H1 (cell line): ENCODE measurements around the gene IRS1. TPM values are rescaled to one million over a fixed set of nuclear protein-coding genes. Genes with fewer than 3 reads are reported as not detected.

Experiments used
- CTCF ChIA-PET: fragments of 300-600 bp; sonication (Branson Sonifier 250); formaldehyde crosslinking; loops from one replicate; lab custom pipeline; 2021; ENCODE audit not compliant: partially characterized antibody; lab: Charles Lee
- POLR2A ChIA-PET: fragments of 300-600 bp; sonication (Branson Sonifier 250); formaldehyde crosslinking; loops from one replicate; lab custom pipeline; 2021; ENCODE audit warnings: inconsistent platforms; ENCODE audit not compliant: partially characterized antibody; lab: Charles Lee
- DNase-seq, 2 experiments: peaks; one replicate each; pipeline versions ENCODE4 v3.0.0 to v3.0.0-alpha.2; 2010 to 2022; ENCODE audit warnings: low spot score in 2 of 2, low read depth in 1 of 2, mixed read lengths in 1 of 2
- FAIRE-seq: peaks from 2 replicates; lab custom pipeline; 2011; peaks lifted over from hg19 to GRCh38; lab: Jason Lieb, UNC
- H2AFZ ChIP-seq: 2 replicates; pipeline ENCODE4 v1.8.1; 2012; ENCODE audit warnings: low read length, inconsistent platforms
- H2AK5ac ChIP-seq: 2 replicates; pipeline ENCODE4 v1.6.1; 2013; ENCODE audit warnings: low read depth, low read length
- H2BK120ac ChIP-seq: replicated peaks from 2 replicates; pipeline ENCODE3; 2013; ENCODE audit warnings: low read depth, low read length, inconsistent platforms
- H2BK12ac ChIP-seq: 2 replicates; pipeline ENCODE4 v1.6.1; 2013; ENCODE audit warnings: low read depth, low read length
- H2BK15ac ChIP-seq: 2 replicates; pipeline ENCODE4 v1.6.1; 2013; ENCODE audit warnings: low read length
- H2BK20ac ChIP-seq: 2 replicates; pipeline ENCODE4 v1.6.1; 2013; ENCODE audit warnings: low read length
- H2BK5ac ChIP-seq: 2 replicates; pipeline ENCODE4 v1.6.1; 2013; ENCODE audit warnings: low read depth, low read length
- H3K14ac ChIP-seq: 2 replicates; pipeline ENCODE4 v1.6.1; 2013; ENCODE audit warnings: inconsistent platforms; ENCODE audit not compliant: insufficient read length
- H3K18ac ChIP-seq: 2 replicates; pipeline ENCODE4 v1.6.1; 2013; ENCODE audit warnings: low read length; ENCODE audit errors: extremely low read depth
- H3K23ac ChIP-seq: 2 replicates; pipeline ENCODE4 v1.6.1; 2013; ENCODE audit warnings: inconsistent platforms; ENCODE audit not compliant: insufficient read length
- H3K23me2 ChIP-seq: 2 replicates; pipeline ENCODE4 v1.6.1; 2013; ENCODE audit warnings: low read depth, low read length
- H3K27ac ChIP-seq: 2 replicates; pipeline ENCODE4 v1.6.1; 2011; ENCODE audit warnings: low read depth, low read length, inconsistent platforms
- H3K27me3 ChIP-seq, 4 experiments: replicated peaks in 1 of 4; 1 replicate in 1 of 4; 2 replicates in 3 of 4; pipeline versions ENCODE4 v1.6.1 to v1.8.1; 2011 to 2013; ENCODE audit warnings: low read length in 3 of 4, mild to moderate bottlenecking in 3 of 4, inconsistent platforms in 2 of 4, mixed read lengths in 2 of 4, moderate library complexity in 1 of 4; ENCODE audit not compliant: control insufficient read depth in 3 of 4, insufficient read depth in 3 of 4; ENCODE audit errors: extremely low read depth in 1 of 4
- H3K36me3 ChIP-seq, 4 experiments: 2 replicates each; pipeline versions ENCODE4 v1.6.1 to v1.8.1; 2011 to 2013; ENCODE audit warnings: mild to moderate bottlenecking in 4 of 4, low read length in 3 of 4, moderate library complexity in 2 of 4, control low read depth in 1 of 4, inconsistent platforms in 1 of 4; ENCODE audit not compliant: insufficient read depth in 4 of 4, control insufficient read depth in 2 of 4
- H3K4ac ChIP-seq: replicated peaks from 2 replicates; pipeline ENCODE3; 2013; ENCODE audit warnings: low read length, low read depth, mixed read lengths, inconsistent platforms; ENCODE audit not compliant: insufficient read length
- H3K4me1 ChIP-seq, 4 experiments: replicated peaks in 1 of 4; 1 replicate in 1 of 4; 2 replicates in 3 of 4; pipeline versions ENCODE4 v1.6.1 to v1.8.1; 2011 to 2013; ENCODE audit warnings: low read length in 3 of 4, inconsistent platforms in 2 of 4, mixed read lengths in 1 of 4; ENCODE audit not compliant: insufficient read depth in 4 of 4, control insufficient read depth in 3 of 4
- H3K4me2 ChIP-seq, 2 experiments: 2 replicates each; pipeline versions ENCODE4 v1.6.1 to v1.8.1; 2011 to 2013; ENCODE audit warnings: low read depth in 2 of 2, low read length in 2 of 2, control low read depth in 1 of 2, inconsistent platforms in 1 of 2, mild to moderate bottlenecking in 1 of 2; ENCODE audit not compliant: insufficient read depth in 1 of 2
- H3K4me3 ChIP-seq, 4 experiments: fragments of 200-600, 300-600 bp in 1 of 4; sonication (generic), shearing (Covaris generic), sonication (Bioruptor Twin) in 1 of 4; 2 replicates each; pipeline versions ENCODE4 v1.5.1 to v1.8.1; 2011 to 2016; ENCODE audit warnings: low read length in 4 of 4, low read depth in 3 of 4, control low read depth in 2 of 4, inconsistent platforms in 2 of 4, mild to moderate bottlenecking in 2 of 4, mixed read lengths in 1 of 4, moderate library complexity in 1 of 4; ENCODE audit not compliant: insufficient read depth in 2 of 4; ENCODE audit errors: extremely low read depth in 1 of 4
- H3K56ac ChIP-seq: replicated peaks from 2 replicates; pipeline ENCODE3; 2013; ENCODE audit warnings: low read depth, mild to moderate bottlenecking, mixed read lengths, low read length, inconsistent platforms; ENCODE audit not compliant: insufficient read length
- H3K79me1 ChIP-seq: 2 replicates; pipeline ENCODE4 v1.6.1; 2013; ENCODE audit warnings: low read depth, low read length, control low read depth
- H3K79me2 ChIP-seq, 2 experiments: 2 replicates each; pipeline versions ENCODE4 v1.6.1 to v1.8.1; 2012 to 2013; ENCODE audit warnings: low read length in 2 of 2, mild to moderate bottlenecking in 2 of 2, inconsistent platforms in 1 of 2; ENCODE audit not compliant: insufficient read depth in 2 of 2, control insufficient read depth in 1 of 2
- H3K9ac ChIP-seq, 4 experiments: replicated peaks in 1 of 4; 1 replicate in 1 of 4; 2 replicates in 3 of 4; pipeline versions ENCODE4 v1.6.1 to v1.8.1; 2011 to 2013; ENCODE audit warnings: low read depth in 3 of 4, low read length in 3 of 4, control low read depth in 2 of 4, mild to moderate bottlenecking in 2 of 4, moderate library complexity in 2 of 4, inconsistent platforms in 1 of 4; ENCODE audit errors: extremely low read depth in 1 of 4
- H3K9me3 ChIP-seq, 2 experiments: 2 replicates each; pipeline versions ENCODE4 v1.6.1 to v1.8.1; 2012 to 2013; ENCODE audit warnings: mild to moderate bottlenecking in 2 of 2, moderate library complexity in 2 of 2, control low read depth in 1 of 2, inconsistent platforms in 1 of 2, low read depth in 1 of 2, low read length in 1 of 2, mixed read lengths in 1 of 2; ENCODE audit not compliant: insufficient read depth in 2 of 2
- H4K20me1 ChIP-seq, 2 experiments: replicated peaks in 1 of 2; 2 replicates each; pipeline versions ENCODE3 to v1.8.1; 2011 to 2013; ENCODE audit warnings: inconsistent platforms in 2 of 2, low read length in 2 of 2, mild to moderate bottlenecking in 1 of 2; ENCODE audit not compliant: insufficient read depth in 2 of 2, control insufficient read depth in 1 of 2
- H4K5ac ChIP-seq: 2 replicates; pipeline ENCODE4 v1.6.1; 2013; ENCODE audit warnings: low read length, low read depth, mixed read lengths, inconsistent platforms; ENCODE audit not compliant: insufficient read length
- H4K8ac ChIP-seq: 2 replicates; pipeline ENCODE4 v1.8.0; 2013; ENCODE audit warnings: mild to moderate bottlenecking, moderate library complexity, low read length, inconsistent platforms; ENCODE audit not compliant: insufficient read depth; ENCODE audit errors: extremely low read depth
- H4K91ac ChIP-seq: replicated peaks from 2 replicates; pipeline ENCODE3; 2013; ENCODE audit warnings: low read length, mixed read lengths, inconsistent platforms; ENCODE audit not compliant: insufficient read length
- BACH1 ChIP-seq: IDR thresholded peaks from 2 replicates; pipeline ENCODE4 v1.6.1; 2012; ENCODE audit warnings: low read length, improper control_type of control experiment
- CBX5 ChIP-seq: fragments of 300-800, 300-1000 bp; sonication (generic); IDR thresholded peaks from 2 replicates; pipeline ENCODE4 v1.7.1; 2016; ENCODE audit warnings: antibody characterized with exemption, low read length, low read depth
- CBX8 ChIP-seq: fragments of 300-800, 300-1000 bp; sonication (generic); IDR thresholded peaks from 2 replicates; pipeline ENCODE4 v1.7.1; 2016; ENCODE audit warnings: low read depth, low read length, borderline replicate concordance
- CHD1 ChIP-seq: IDR thresholded peaks from 2 replicates; pipeline ENCODE4 v1.6.1; 2012; ENCODE audit warnings: low read depth, low read length, improper control_type of control experiment
- E2F6 ChIP-seq: IDR thresholded peaks from 2 replicates; pipeline ENCODE4 v1.6.1; 2012; ENCODE audit warnings: inconsistent platforms
- GABPA ChIP-seq: IDR thresholded peaks from 2 replicates; pipeline ENCODE4 v1.6.1; 2011; ENCODE audit warnings: mild to moderate bottlenecking, low read length, moderate library complexity, borderline replicate concordance; ENCODE audit not compliant: insufficient read depth
- HDAC6 ChIP-seq: IDR thresholded peaks from one replicate; pipeline ENCODE4 v1.7.1; 2012; ENCODE audit warnings: low read depth, mild to moderate bottlenecking, inconsistent platforms, low read length, moderate library complexity
- MAFK ChIP-seq: IDR thresholded peaks from 2 replicates; pipeline ENCODE4 v1.6.1; 2012; ENCODE audit warnings: low read depth, mild to moderate bottlenecking, improper control_type of control experiment, low read length
- RXRA ChIP-seq: IDR thresholded peaks from 2 replicates; pipeline ENCODE4 v1.6.1; 2011; ENCODE audit warnings: low read depth, mild to moderate bottlenecking, low read length, moderate library complexity; ENCODE audit not compliant: insufficient read depth
- SP1 ChIP-seq: IDR thresholded peaks from 2 replicates; pipeline ENCODE4 v1.6.1; 2011; ENCODE audit warnings: low read depth, low read length
- WGBS, 2 experiments: shearing (Covaris generic) in 1 of 2; methylation state at CpG; one replicate each; pipeline versions ENCODE4 v1.1.6 to v1.1.7; 2013 to 2015; ENCODE audit warnings: low lambda C conversion rate in 2 of 2, mixed read lengths in 2 of 2, inconsistent platforms in 1 of 2, low coverage in 1 of 2, missing lambda C conversion rate in 1 of 2; ENCODE audit not compliant: insufficient replicate concordance in 2 of 2, insufficient coverage in 1 of 2, insufficient read length in 1 of 2; ENCODE audit errors: extremely low coverage in 1 of 2, missing lambda C conversion rate in 1 of 2; 5-methylcytosine and 5-hydroxymethylcytosine counted together
- polyA plus RNA-seq, 7 experiments: library from polyadenylated mRNA; depleted of rRNA in 3 of 7; stranded (reverse) in 5 of 7; unstranded in 2 of 7; fragments of >200 nt in 5 of 7; fragments of 200-250 nt in 2 of 7; gene quantifications; 1 replicate in 5 of 7; 2 replicates in 1 of 7; 4 replicates in 1 of 7; pipeline versions ENCODE4 v1.2.1 to v1.2.3, GENCODE V29; 2011 to 2013; ENCODE audit warnings: missing spikeins in 2 of 7, mixed read lengths in 2 of 7
- total RNA-seq: library from RNA; stranded (reverse); fragmentation: NEBNext Ultra II Directional; extraction: Animal tissue kit (Norgen Biotek cat#: 25700); gene quantifications from 2 replicates; pipeline ENCODE4 v1.2.1, GENCODE V29; 2021

IRS1 gene
- total and polyA plus RNA-seq, 2 of the 8 experiments (the other 6 are each of a cell fraction or from before 2014, with no cell fraction given) = 9.1 to 26.9 TPM

GRCh38 chr2:226828191-226828590, 28.6 kb upstream of the IRS1 start:
- WGBS, 2 experiments = 90% methylated on average over 2 of the region's 2 CpGs; no CpG with 5 or more reads in 1 of the 2 experiments
- H2AFZ ChIP-seq = no peak overlapping the region
- H3K36me3 ChIP-seq = no peaks in the 10 kb centered on the region
- no peak overlapping the region for H2BK15ac ChIP-seq
- no peak overlapping the region for H2BK120ac ChIP-seq
- H3K23me2 ChIP-seq = no peaks in the 10 kb centered on the region
- no peak overlapping the region for H2BK5ac ChIP-seq
- H3K56ac ChIP-seq = no peak overlapping the region
- DNase-seq = no peak
- H3K4me2 ChIP-seq = no peak overlapping the region
- H4K91ac ChIP-seq = no peak overlapping the region
- no peak for FAIRE-seq
- H3K9ac ChIP-seq = no peak overlapping the region
- no peak overlapping the region for H3K23ac ChIP-seq
- no peak overlapping the region for H3K4me3 ChIP-seq
- no peak overlapping the region for H2BK20ac ChIP-seq
- no peaks in the 10 kb centered on the region for H3K79me1 ChIP-seq
- H3K14ac ChIP-seq = no peak overlapping the region
- H3K27me3 ChIP-seq = no peaks in the 10 kb centered on the region
- no peaks in the 10 kb centered on the region for H3K79me2 ChIP-seq
- H3K27ac ChIP-seq = no peak overlapping the region
- H2BK12ac ChIP-seq = no peak overlapping the region
- H2AK5ac ChIP-seq = no peak overlapping the region
- no peaks in the 10 kb centered on the region for H3K9me3 ChIP-seq
- H4K5ac ChIP-seq = no peak overlapping the region
- H3K18ac ChIP-seq = no peak overlapping the region
- no peak overlapping the region for H3K4ac ChIP-seq
- ChIA-PET POLR2A (interaction anchor here (2.4 kb wide), 1 partner anchor 8 kb away, joined by 7 read pairs; the partner anchor contains the start of gene RHBDD1), CTCF (interaction anchor here (1.1 kb wide), 1 partner anchor 10 kb away, joined by 3 read pairs; no protein-coding TSS in a partner anchor)
- no peaks in the 10 kb centered on the region for H3K4me1 ChIP-seq
- no peaks in the 10 kb centered on the region for H4K20me1 ChIP-seq
- H4K8ac ChIP-seq = no peak overlapping the region
- TF ChIP-seq CBX5 (no peak), SP1 (no peak), CHD1 (no peak), E2F6 (no peak), BACH1 (no peak), MAFK (no peak), GABPA (no peak), HDAC6 (no peak), RXRA (no peak), CBX8 (no peak)
